Kidney epithelial cell (primary cell): ENCODE measurements around the gene FAP. TPM values are rescaled to one million over a fixed set of nuclear protein-coding genes. Genes with fewer than 3 reads are reported as not detected.

Experiments used
- DNase-seq: peaks from one replicate; pipeline ENCODE4 v3.0.0-alpha.2; 2010; ENCODE audit warnings: low read depth
- H3K27me3 ChIP-seq: 2 replicates; pipeline ENCODE4 v1.6.0; 2011; ENCODE audit warnings: low read length; ENCODE audit not compliant: control insufficient read depth, insufficient read depth
- H3K36me3 ChIP-seq: 2 replicates; pipeline ENCODE4 v1.5.1; 2011; ENCODE audit warnings: low read length; ENCODE audit not compliant: control insufficient read depth, insufficient read depth
- H3K4me3 ChIP-seq: 2 replicates; pipeline ENCODE4 v1.5.1; 2011; ENCODE audit warnings: low read depth, mild to moderate bottlenecking, control low read depth, low read length
- CTCF ChIP-seq: IDR thresholded peaks from 2 replicates; pipeline ENCODE4 v1.5.1; 2011; ENCODE audit warnings: mild to moderate bottlenecking, moderate library complexity, low read length, control low read depth, inconsistent platforms; ENCODE audit not compliant: insufficient read depth, poor library complexity, severe bottlenecking
- total RNA-seq: library from RNA; depleted of rRNA; stranded (reverse); fragments of >200 nt; gene quantifications from 2 replicates; pipeline ENCODE4 v1.2.3, GENCODE V29; 2015

Gene FAP
- total RNA-seq, 1 donor from 2014 or later = 2.8 TPM

GRCh38 chr2:162155093-162155492 is 88.2 kb downstream of the FAP start:
- DNase-seq = no peak

GRCh38 chr2:162153608-162154224 is 89.5 kb downstream of the FAP start:
- DNase-seq = peak; percentile 23
- Histone ChIP-seq H3K27me3 (no peaks in the 10 kb centered on the region), H3K4me3 (no peak overlapping the region), H3K36me3 (no peaks in the 10 kb centered on the region)
- peak; percentile 90 for TF ChIP-seq CTCF

More at GRCh38 chr2:162155093-162155492, 88.2 kb downstream of the FAP start:
- Histone ChIP-seq H3K36me3 (no peaks in the 10 kb centered on the region), H3K4me3 (no peak overlapping the region), H3K27me3 (no peaks in the 10 kb centered on the region)
- no peak for TF ChIP-seq CTCF

GRCh38 chr2:162152147-162152546 is 91.1 kb downstream of the FAP start, which contains the start of gene GCG:
Gene GCG (minus strand): TSS chr2:162152247. CDS start chr2:162149178, 3,069 bp downstream.
- Histone ChIP-seq H3K36me3 (no peaks in the 10 kb centered on the region), H3K4me3 (no peak within 1 kb of the TSS), H3K27me3 (no peaks in the 10 kb centered on the region)
- DNase-seq = no peak
- TF ChIP-seq CTCF = no peak

GRCh38 chr2:162149940-162150339 is 93.3 kb downstream of the FAP start:
- no peak for TF ChIP-seq CTCF
- DNase-seq = no peak
- Histone ChIP-seq H3K36me3 (no peaks in the 10 kb centered on the region), H3K27me3 (no peaks in the 10 kb centered on the region), H3K4me3 (no peak overlapping the region)

- H3K27me3 ChIP-seq = no peaks in the 10 kb centered on the region
- no peak for DNase-seq
- H3K36me3 ChIP-seq = no peaks in the 10 kb centered on the region
- no peak overlapping the region for H3K4me3 ChIP-seq
- TF ChIP-seq CTCF = no peak
These were observed 93.8 kb downstream of the FAP start for GRCh38 chr2:162149466-162149865.

- H3K36me3 ChIP-seq = no peaks in the 10 kb centered on the region
- no peaks in the 10 kb centered on the region for H3K27me3 ChIP-seq
- TF ChIP-seq CTCF = no peak
- no peak for DNase-seq
- no peak overlapping the region for H3K4me3 ChIP-seq
These were observed 94.3 kb downstream of the FAP start for GRCh38 chr2:162148956-162149355.
